Measurements from ENCODE around the gene STARD13.

STARD13 gene

GRCh38 chr13:33072759-33073158, 212.8 kb downstream of the STARD13 start:
- no peak for TF ChIP-seq CTCF (conservative IDR thresholded peaks at IDR 0.05; ENCODE audit: low read depth, low read length)
- H3K4me3 ChIP-seq (ENCODE audit: low read length) = no peak overlapping the region
- no peak for DNase-seq (ENCODE audit: low read depth)

- H3K4me3 ChIP-seq (ENCODE audit: low read length) = no peak overlapping the region
- DNase-seq (ENCODE audit: low read depth) = no peak
- TF ChIP-seq CTCF (conservative IDR thresholded peaks at IDR 0.05; ENCODE audit: low read depth, low read length) = no peak
These were observed 213.3 kb downstream of the STARD13 start for GRCh38 chr13:33072282-33072681.

- no peak overlapping the region for H3K4me3 ChIP-seq (ENCODE audit: low read length)
- DNase-seq (ENCODE audit: low read depth) = no peak
These were observed 214.8 kb downstream of the STARD13 start for GRCh38 chr13:33070713-33071112.

DNA sequence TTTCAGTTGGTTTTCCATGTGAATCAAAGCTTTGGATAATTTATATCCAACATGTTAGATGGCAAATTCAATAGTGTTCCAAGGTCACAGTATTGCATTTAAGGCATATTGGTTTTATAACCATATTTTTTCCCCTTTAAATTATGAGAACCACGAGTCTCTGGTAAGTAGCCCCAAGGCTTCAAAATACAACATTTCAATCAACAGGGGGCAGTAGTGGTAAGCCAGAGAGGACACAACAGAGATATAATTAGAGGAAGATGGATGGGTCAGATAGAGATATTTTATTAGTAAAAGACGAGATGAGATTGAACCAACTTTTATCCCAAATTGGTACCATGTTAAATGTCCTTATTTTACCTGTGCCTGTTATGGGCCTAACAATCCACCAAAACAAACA, 216.2 kb downstream of the STARD13 start:
- TF ChIP-seq CTCF (conservative IDR thresholded peaks at IDR 0.05; ENCODE audit: low read depth, low read length) = no peak

More at GRCh38 chr13:33070713-33071112, 214.8 kb downstream of the STARD13 start:
- TF ChIP-seq CTCF (conservative IDR thresholded peaks at IDR 0.05; ENCODE audit: low read depth, low read length) = no peak

GRCh38 chr13:33066329-33066728, 219.2 kb downstream of the STARD13 start:
- no peak overlapping the region for H3K4me3 ChIP-seq (ENCODE audit: low read length)
- no peak for TF ChIP-seq CTCF (conservative IDR thresholded peaks at IDR 0.05; ENCODE audit: low read depth, low read length)
- no peak for DNase-seq (ENCODE audit: low read depth)

More for the DNA sequence above, 216.2 kb downstream of the STARD13 start:
- DNase-seq (ENCODE audit: low read depth) = no peak
- no peak overlapping the region for H3K4me3 ChIP-seq (ENCODE audit: low read length)

- no peak for TF ChIP-seq CTCF (conservative IDR thresholded peaks at IDR 0.05; ENCODE audit: low read depth, low read length)
- no peak overlapping the region for H3K4me3 ChIP-seq (ENCODE audit: low read length)
- DNase-seq (ENCODE audit: low read depth) = no peak
These were observed 224.7 kb downstream of the STARD13 start for GRCh38 chr13:33060815-33061214.

GRCh38 chr13:33058776-33059327, 226.7 kb downstream of the STARD13 start:
- no peak for TF ChIP-seq CTCF (conservative IDR thresholded peaks at IDR 0.05; ENCODE audit: low read depth, low read length)
- DNase-seq (ENCODE audit: low read depth) = no peak
- no peak overlapping the region for H3K4me3 ChIP-seq (ENCODE audit: low read length)

All from retinal pigment epithelial cell (primary cell).